Measurements from ENCODE around the gene SPOUT1.

SPOUT1 gene

GRCh38 chr9:128774804-128775203 is 54.8 kb downstream of the SPOUT1 start:
- H3F3A ChIP-seq (ENCODE audit: insufficient read depth) = 0 out of 2 replicates have a peak, but pooled peaks cover 11% of the 10 kb centered on the region
- H3K9me3 ChIP-seq (ENCODE audit: insufficient read depth, low read length) = no peaks in the 10 kb centered on the region
- H3K9me2 ChIP-seq (replicated peaks; ENCODE audit: insufficient read depth, low read length) = no peaks in the 10 kb centered on the region
- peak overlapping the region; percentile 54 for H2AFZ ChIP-seq (ENCODE audit: low read depth, low read length, severe bottlenecking)
- TF ChIP-seq EZH2phosphoT487 (conservative IDR thresholded peaks at IDR 0.05; ENCODE audit: low read length) (no peak), CTCF (IDR thresholded peaks at IDR 0.05; ENCODE audit: insufficient read depth, low read length, poor library complexity, severe bottlenecking) (no peak)
- no peak overlapping the region for H3K4me2 ChIP-seq (ENCODE audit: low read depth, low read length, poor library complexity, severe bottlenecking)
- no peaks in the 10 kb centered on the region for H4K20me1 ChIP-seq (ENCODE audit: low read depth, low read length)
- no peaks in the 10 kb centered on the region for H3K36me3 ChIP-seq (ENCODE audit: low read length)
- H3K4me3 ChIP-seq (ENCODE audit: insufficient read depth, low read length, poor library complexity, severe bottlenecking) = no peak overlapping the region
- H3K9ac ChIP-seq (ENCODE audit: low read length) = no peak overlapping the region
- no peaks in the 10 kb centered on the region for H3K79me2 ChIP-seq (ENCODE audit: insufficient read depth, low read length)
- no peaks in the 10 kb centered on the region for H3K27me3 ChIP-seq (ENCODE audit: low read length)
- no peak overlapping the region for H3K27ac ChIP-seq (ENCODE audit: low read depth, low read length)

GRCh38 chr9:128773049-128773448 is 56.5 kb downstream of the SPOUT1 start:
- Histone ChIP-seq H3K9me3 (ENCODE audit: insufficient read depth, low read length) (no peaks in the 10 kb centered on the region), H3K27ac (ENCODE audit: low read depth, low read length) (no peak overlapping the region), H3K79me2 (ENCODE audit: insufficient read depth, low read length) (no peaks in the 10 kb centered on the region), H2AFZ (ENCODE audit: low read depth, low read length, severe bottlenecking) (no peak overlapping the region), H4K20me1 (ENCODE audit: low read depth, low read length) (no peaks in the 10 kb centered on the region), H3K27me3 (ENCODE audit: low read length) (no peaks in the 10 kb centered on the region), H3K9me2 (replicated peaks; ENCODE audit: insufficient read depth, low read length) (no peaks in the 10 kb centered on the region), H3F3A (ENCODE audit: insufficient read depth) (0 out of 2 replicates have a peak, but pooled peaks cover 11% of the 10 kb centered on the region), H3K36me3 (ENCODE audit: low read length) (no peaks in the 10 kb centered on the region), H3K9ac (ENCODE audit: low read length) (no peak overlapping the region), H3K4me2 (ENCODE audit: low read depth, low read length, poor library complexity, severe bottlenecking) (no peak overlapping the region), H3K4me3 (ENCODE audit: insufficient read depth, low read length, poor library complexity, severe bottlenecking) (no peak overlapping the region)
- TF ChIP-seq CTCF (IDR thresholded peaks at IDR 0.05; ENCODE audit: insufficient read depth, low read length, poor library complexity, severe bottlenecking) (no peak), EZH2phosphoT487 (conservative IDR thresholded peaks at IDR 0.05; ENCODE audit: low read length) (no peak)

GRCh38 chr9:128771745-128772519 is 57.7 kb downstream of the SPOUT1 start, which contains the start of gene ZER1:
Gene ZER1 (minus strand): TSS chr9:128771927. CDS start chr9:128755565, 16,362 bp downstream.
- H3K4me3 ChIP-seq (ENCODE audit: insufficient read depth, low read length, poor library complexity, severe bottlenecking) = peak within 1 kb of the TSS; percentile 73
- H3K9me2 ChIP-seq (replicated peaks; ENCODE audit: insufficient read depth, low read length) = no peaks in the 10 kb centered on the region
- peak within 1 kb of the TSS; percentile 68 for H3K9ac ChIP-seq (ENCODE audit: low read length)
- no peaks in the 10 kb centered on the region for H3K9me3 ChIP-seq (ENCODE audit: insufficient read depth, low read length)
- H3K36me3 ChIP-seq (ENCODE audit: low read length) = no peaks in the 10 kb centered on the region
- no peaks in the 10 kb centered on the region for H3K27me3 ChIP-seq (ENCODE audit: low read length)
- H4K20me1 ChIP-seq (ENCODE audit: low read depth, low read length) = no peaks in the 10 kb centered on the region
- H3F3A ChIP-seq (ENCODE audit: insufficient read depth) = 0 out of 2 replicates have a peak, but pooled peaks cover 11% of the 10 kb centered on the region
- H3K27ac ChIP-seq (ENCODE audit: low read depth, low read length) = no peak within 1 kb of the TSS; the same call in 1 of the 2 replicates
- peak within 1 kb of the TSS; percentile 85 for H2AFZ ChIP-seq (ENCODE audit: low read depth, low read length, severe bottlenecking)
- TF ChIP-seq CTCF (IDR thresholded peaks at IDR 0.05; ENCODE audit: insufficient read depth, low read length, poor library complexity, severe bottlenecking) (no peak), EZH2phosphoT487 (conservative IDR thresholded peaks at IDR 0.05; ENCODE audit: low read length) (no peak)
- peak within 1 kb of the TSS; percentile 66 for H3K4me2 ChIP-seq (ENCODE audit: low read depth, low read length, poor library complexity, severe bottlenecking)
- no peaks in the 10 kb centered on the region for H3K79me2 ChIP-seq (ENCODE audit: insufficient read depth, low read length)

All from SU-DHL-6 (cell line).